ENCODE measurements around the gene ZSWIM9. TPM values are rescaled to one million over a fixed set of nuclear protein-coding genes. Genes with fewer than 3 reads are reported as not detected.

Gene ZSWIM9
- total RNA-seq, 2 donors from 2014 or later: 9.9 to 13.0 TPM

DNA sequence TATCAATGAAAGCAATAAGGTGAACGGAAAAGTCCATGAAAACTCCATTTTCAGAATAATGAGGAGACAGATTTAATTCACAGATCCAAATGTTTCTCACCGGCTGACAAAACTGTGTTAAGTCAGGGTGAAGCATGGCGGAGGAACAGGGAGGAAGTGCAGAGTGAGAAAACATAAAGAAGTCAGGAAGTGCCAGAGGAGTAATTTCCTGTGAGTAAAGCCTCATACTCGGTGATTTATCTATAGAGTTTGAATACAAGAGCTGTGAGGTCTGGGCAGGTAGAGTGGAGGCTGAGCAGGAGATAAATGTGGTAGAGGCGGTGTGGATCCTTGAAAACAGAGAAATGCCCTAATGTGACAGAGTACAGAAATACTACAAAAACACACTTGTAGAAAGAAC lies 73.8 kb downstream of the ZSWIM9 start:
- H3K27ac ChIP-seq (ENCODE audit: low read depth, low read length): no peak overlapping the region
- WGBS, 2 experiments (ENCODE audit: insufficient coverage in 1 of 2, insufficient read length in 1 of 2): 79 to 93% methylated on average over 3 to 5 of the region's 5 CpGs
- Mint-ChIP-seq H3K27me3 (ENCODE audit: insufficient read depth) (no peaks in the 10 kb centered on the region), H3K4me3 (no peak overlapping the region), H3K4me1 (peaks cover 8% of the 10 kb centered on the region), H3K27ac (peak overlapping the region; percentile 3), H3K36me3 (ENCODE audit: low read depth) (peaks cover 51% of the 10 kb centered on the region), H3K9me3 (no peaks in the 10 kb centered on the region)
- no peak overlapping the region for H3K4me3 ChIP-seq (ENCODE audit: low read length)
- no peaks in the 10 kb centered on the region for H3K9me3 ChIP-seq (ENCODE audit: control insufficient read depth, low read length)
- peaks cover 11% of the 10 kb centered on the region for H3K36me3 ChIP-seq (ENCODE audit: control insufficient read depth, insufficient read depth, low read length)
- H3K9ac ChIP-seq (ENCODE audit: extremely low read depth, low read length, poor library complexity, severe bottlenecking): no peak overlapping the region
- no peak for DNase-seq
- TF ChIP-seq, protein P1, sequence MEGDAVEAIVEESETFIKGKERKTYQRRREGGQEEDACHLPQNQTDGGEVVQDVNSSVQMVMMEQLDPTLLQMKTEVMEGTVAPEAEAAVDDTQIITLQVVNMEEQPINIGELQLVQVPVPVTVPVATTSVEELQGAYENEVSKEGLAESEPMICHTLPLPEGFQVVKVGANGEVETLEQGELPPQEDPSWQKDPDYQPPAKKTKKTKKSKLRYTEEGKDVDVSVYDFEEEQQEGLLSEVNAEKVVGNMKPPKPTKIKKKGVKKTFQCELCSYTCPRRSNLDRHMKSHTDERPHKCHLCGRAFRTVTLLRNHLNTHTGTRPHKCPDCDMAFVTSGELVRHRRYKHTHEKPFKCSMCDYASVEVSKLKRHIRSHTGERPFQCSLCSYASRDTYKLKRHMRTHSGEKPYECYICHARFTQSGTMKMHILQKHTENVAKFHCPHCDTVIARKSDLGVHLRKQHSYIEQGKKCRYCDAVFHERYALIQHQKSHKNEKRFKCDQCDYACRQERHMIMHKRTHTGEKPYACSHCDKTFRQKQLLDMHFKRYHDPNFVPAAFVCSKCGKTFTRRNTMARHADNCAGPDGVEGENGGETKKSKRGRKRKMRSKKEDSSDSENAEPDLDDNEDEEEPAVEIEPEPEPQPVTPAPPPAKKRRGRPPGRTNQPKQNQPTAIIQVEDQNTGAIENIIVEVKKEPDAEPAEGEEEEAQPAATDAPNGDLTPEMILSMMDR (conservative IDR thresholded peaks at IDR 0.05): no peak
- no peaks in the 10 kb centered on the region for H3K27me3 ChIP-seq (ENCODE audit: control insufficient read depth, insufficient read depth, low read length, poor library complexity, severe bottlenecking)
- H3K4me1 ChIP-seq (ENCODE audit: control insufficient read depth, insufficient read depth, low read length): peaks cover 4% of the 10 kb centered on the region

DNA sequence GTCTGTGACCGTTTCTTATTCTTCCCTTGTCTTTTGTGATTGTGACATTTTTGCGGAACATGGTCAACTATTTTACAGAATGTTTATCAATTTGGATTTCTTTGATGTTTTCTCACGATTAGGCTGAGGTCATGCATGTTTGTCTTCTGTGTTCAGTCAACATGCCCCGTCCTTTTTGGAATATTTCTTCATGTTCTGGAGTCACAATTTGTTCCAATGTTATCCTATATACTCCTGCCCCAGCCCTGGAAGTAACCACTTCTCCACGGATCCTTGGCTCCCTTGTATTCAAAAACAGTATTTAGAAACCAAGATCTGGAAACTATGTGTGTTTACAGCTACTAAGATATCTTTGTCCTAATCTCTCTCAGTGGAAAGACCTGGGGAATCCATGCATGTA lies 75.6 kb downstream of the ZSWIM9 start:
- Histone ChIP-seq H3K4me1 (ENCODE audit: control insufficient read depth, insufficient read depth, low read length) (peaks cover 4% of the 10 kb centered on the region), H3K27ac (ENCODE audit: low read depth, low read length) (no peak overlapping the region), H3K27me3 (ENCODE audit: control insufficient read depth, insufficient read depth, low read length, poor library complexity, severe bottlenecking) (no peaks in the 10 kb centered on the region), H3K9me3 (ENCODE audit: control insufficient read depth, low read length) (no peaks in the 10 kb centered on the region), H3K36me3 (ENCODE audit: control insufficient read depth, insufficient read depth, low read length) (peaks cover 16% of the 10 kb centered on the region), H3K4me3 (ENCODE audit: low read length) (no peak overlapping the region), H3K9ac (ENCODE audit: extremely low read depth, low read length, poor library complexity, severe bottlenecking) (no peak overlapping the region)
- Mint-ChIP-seq H3K27ac (no peak overlapping the region), H3K27me3 (ENCODE audit: insufficient read depth) (no peaks in the 10 kb centered on the region), H3K36me3 (ENCODE audit: low read depth) (peaks cover 41% of the 10 kb centered on the region), H3K4me3 (no peak overlapping the region), H3K9me3 (no peaks in the 10 kb centered on the region), H3K4me1 (peaks cover 8% of the 10 kb centered on the region)
- no peak for DNase-seq
- TF ChIP-seq, protein P1 (conservative IDR thresholded peaks at IDR 0.05): no peak
- 95% methylated on average over 4 to 5 of the region's 5 CpGs for WGBS, 2 experiments (ENCODE audit: insufficient coverage in 1 of 2, insufficient read length in 1 of 2)

DNA sequence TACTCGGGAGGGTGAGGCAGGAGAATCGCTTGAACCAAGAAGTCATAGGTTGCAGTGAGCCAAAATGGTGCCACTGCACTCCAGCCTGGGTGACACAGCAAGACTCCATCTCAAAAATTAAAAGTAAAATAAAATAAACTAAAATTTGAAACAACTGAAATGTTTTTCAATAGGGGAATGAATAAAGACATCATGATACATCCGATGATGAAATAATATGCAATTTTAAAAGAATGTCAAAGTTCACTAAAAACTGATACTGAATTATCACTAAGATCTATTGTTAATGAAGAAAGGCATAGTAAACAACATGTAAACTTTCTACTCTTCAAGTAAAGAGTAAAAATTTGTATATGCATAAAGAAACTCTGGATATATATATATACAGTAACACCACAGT lies 76.7 kb downstream of the ZSWIM9 start:
- no peak overlapping the region for H3K4me3 Mint-ChIP-seq

More for the DNA sequence above, 76.7 kb downstream of the ZSWIM9 start:
- Histone ChIP-seq H3K4me3 (ENCODE audit: low read length) (no peak overlapping the region), H3K36me3 (ENCODE audit: control insufficient read depth, insufficient read depth, low read length) (peaks cover 16% of the 10 kb centered on the region), H3K4me1 (ENCODE audit: control insufficient read depth, insufficient read depth, low read length) (peaks cover 4% of the 10 kb centered on the region), H3K9me3 (ENCODE audit: control insufficient read depth, low read length) (no peaks in the 10 kb centered on the region), H3K9ac (ENCODE audit: extremely low read depth, low read length, poor library complexity, severe bottlenecking) (no peak overlapping the region), H3K27ac (ENCODE audit: low read depth, low read length) (no peak overlapping the region), H3K27me3 (ENCODE audit: control insufficient read depth, insufficient read depth, low read length, poor library complexity, severe bottlenecking) (no peaks in the 10 kb centered on the region)
- Mint-ChIP-seq H3K27ac (no peak overlapping the region), H3K4me1 (peaks cover 8% of the 10 kb centered on the region), H3K9me3 (no peaks in the 10 kb centered on the region), H3K27me3 (ENCODE audit: insufficient read depth) (no peaks in the 10 kb centered on the region), H3K36me3 (ENCODE audit: low read depth) (peaks cover 34% of the 10 kb centered on the region)
- no peak for DNase-seq
- 75 to 97% methylated on average over 1 to 3 of the region's 3 CpGs for WGBS, 2 experiments (ENCODE audit: insufficient coverage in 1 of 2, insufficient read length in 1 of 2)
- TF ChIP-seq, protein P1 (conservative IDR thresholded peaks at IDR 0.05): no peak

Other genes with a start within 250 kb of the ZSWIM9 start
- not detected for gene BSPH1, start 178.5 kb upstream of the ZSWIM9 start, total RNA-seq
- not detected for gene ELSPBP1, start 176.0 kb upstream of the ZSWIM9 start, total RNA-seq
- not detected for gene CABP5, start 126.6 kb upstream of the ZSWIM9 start, total RNA-seq
- 1 to 10 TPM; 1.3 to 1.4 TPM for gene PLA2G4C, start 59.9 kb upstream of the ZSWIM9 start, total RNA-seq
- 100 to 1,000 TPM in 1 of 2 donors, 10 to 100 TPM in 1; 91.6 to 117 TPM for gene LIG1, start 336 bp upstream of the ZSWIM9 start, total RNA-seq
- gene CARD8, start 85.2 kb downstream of the ZSWIM9 start, total RNA-seq: 10 to 100 TPM; 34.0 to 44.6 TPM
- gene ZNF114, start 99.4 kb downstream of the ZSWIM9 start, total RNA-seq: 10 to 100 TPM; 10.6 to 14.6 TPM
- gene EMP3, start 154.9 kb downstream of the ZSWIM9 start, total RNA-seq: 1 to 10 TPM; 3.5 TPM
- 10 to 100 TPM; 13.9 to 19.1 TPM for gene TMEM143, start 193.3 kb downstream of the ZSWIM9 start, total RNA-seq
- gene SYNGR4, start 193.7 kb downstream of the ZSWIM9 start, total RNA-seq: not detected
- 100 to 1,000 TPM; 227 to 285 TPM for gene KDELR1, start 220.9 kb downstream of the ZSWIM9 start, total RNA-seq
- 1 to 10 TPM in 1 of 2 donors, under 1 TPM in 1; 0.77 to 1.2 TPM for gene GRIN2D, start 223.0 kb downstream of the ZSWIM9 start, total RNA-seq